ENCODE results near the gene ANKRD65.
"Not testable (repeated sequence)": the region's sequence is repeated elsewhere in the genome, so short reads cannot be mapped to it uniquely, and the experiment has no call there.

The ANKRD65 gene

DNA sequence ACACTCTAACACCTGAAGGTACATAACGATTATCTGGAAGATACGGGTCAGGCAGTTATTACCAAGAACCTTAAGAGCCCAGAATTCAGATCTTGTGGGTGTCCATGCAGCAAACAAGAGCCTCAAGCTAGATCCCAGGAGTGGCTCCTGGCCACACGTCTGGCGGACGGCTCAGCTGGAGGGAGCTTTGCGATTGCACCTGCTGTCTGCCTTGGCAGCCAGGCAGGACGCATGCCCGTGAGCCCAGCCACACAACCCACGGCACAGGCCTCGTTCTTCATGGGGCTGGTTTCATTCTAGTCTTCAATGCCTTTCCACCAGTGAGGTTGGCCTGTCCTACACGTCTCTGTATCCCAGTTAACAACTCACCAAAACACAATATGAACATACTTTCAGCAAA, 27.6 kb downstream of the ANKRD65 start:
- no peak for DNase-seq (ENCODE audit: low spot score)

- no peak for DNase-seq (ENCODE audit: low spot score)
These were observed 28.1 kb downstream of the ANKRD65 start for GRCh38 chr1:1393014-1393413.

- DNase-seq (ENCODE audit: low spot score): no peak
These were observed 29.9 kb downstream of the ANKRD65 start for GRCh38 chr1:1391225-1391624.

DNA sequence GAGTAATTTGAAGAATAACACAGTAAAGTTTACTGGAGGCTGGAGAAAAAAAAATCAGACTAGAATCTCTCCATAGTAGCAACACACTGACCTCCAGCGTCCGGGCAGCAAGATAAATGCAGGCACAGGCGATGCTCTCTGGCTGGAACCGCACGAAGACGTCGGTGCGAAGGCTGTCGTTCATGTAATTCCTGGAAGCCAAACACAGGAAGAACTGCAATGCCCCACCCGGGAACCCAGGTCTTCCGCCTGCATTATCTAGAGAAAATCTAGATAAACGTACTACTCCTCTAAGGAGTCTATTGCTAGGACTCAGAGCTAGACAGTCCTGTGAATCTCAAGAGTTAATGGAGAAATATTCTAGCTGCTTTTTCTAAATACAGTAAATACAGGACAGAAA, 30.4 kb downstream of the ANKRD65 start:
- no peak for DNase-seq (ENCODE audit: low spot score)

GRCh38 chr1:1388078-1388472, 33.0 kb downstream of the ANKRD65 start:
- no peak for DNase-seq (ENCODE audit: low spot score)

DNA sequence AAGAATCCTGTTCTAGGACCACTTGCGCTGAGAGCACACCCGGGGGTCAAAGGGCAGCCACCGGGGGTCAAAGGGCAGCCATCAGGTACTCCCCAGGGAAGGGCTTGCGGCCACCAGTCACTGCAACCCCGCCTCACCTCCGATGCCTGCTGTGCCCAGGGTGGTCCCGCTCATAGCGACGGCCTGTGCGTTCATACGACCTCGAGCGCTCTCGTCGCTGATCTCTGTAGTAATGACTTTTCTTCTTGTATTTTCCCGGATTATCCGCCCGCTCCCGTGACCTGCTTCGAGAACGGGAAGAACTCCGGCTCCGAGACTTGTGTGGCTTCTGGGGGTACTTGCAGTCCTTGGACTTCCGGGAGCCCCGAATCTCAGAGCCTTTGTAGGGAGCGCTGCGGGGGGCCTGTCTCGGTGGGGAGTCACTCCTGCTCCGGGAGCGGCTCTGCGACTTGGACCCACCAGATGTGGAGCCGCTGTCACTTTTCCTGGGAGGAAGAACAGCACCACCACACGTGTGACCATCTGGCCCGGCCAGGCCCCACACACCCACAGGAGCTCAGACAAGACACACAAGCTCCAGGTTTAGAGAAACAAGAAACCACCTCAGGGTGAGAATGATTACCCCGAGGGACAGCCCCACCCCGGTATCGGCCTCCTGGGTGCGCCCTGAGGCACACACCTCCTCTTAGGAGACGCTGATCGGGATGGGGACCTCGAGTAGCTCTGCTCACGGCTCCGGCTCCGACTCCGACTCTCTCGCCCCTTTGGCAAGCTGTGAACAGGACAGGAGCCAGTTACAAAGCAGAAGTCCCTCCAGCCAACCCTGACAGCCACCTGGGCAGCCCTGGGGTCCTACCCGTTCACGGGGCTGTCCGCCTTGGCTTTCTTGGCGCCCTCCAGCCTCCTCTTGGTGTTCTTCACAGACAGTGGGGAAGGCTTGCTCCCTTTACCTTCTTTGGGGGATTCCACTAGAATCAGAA, 33.7 kb downstream of the ANKRD65 start:
- no peak for DNase-seq (ENCODE audit: low spot score)

GRCh38 chr1:1385931-1386330, 35.1 kb downstream of the ANKRD65 start:
- no peak for DNase-seq (ENCODE audit: low spot score)

GRCh38 chr1:1385339-1385738, 35.7 kb downstream of the ANKRD65 start:
- DNase-seq (ENCODE audit: low spot score): not testable (repeated sequence)

- DNase-seq (ENCODE audit: low spot score): no peak
These were observed 39.8 kb downstream of the ANKRD65 start for GRCh38 chr1:1381294-1381693.

DNA sequence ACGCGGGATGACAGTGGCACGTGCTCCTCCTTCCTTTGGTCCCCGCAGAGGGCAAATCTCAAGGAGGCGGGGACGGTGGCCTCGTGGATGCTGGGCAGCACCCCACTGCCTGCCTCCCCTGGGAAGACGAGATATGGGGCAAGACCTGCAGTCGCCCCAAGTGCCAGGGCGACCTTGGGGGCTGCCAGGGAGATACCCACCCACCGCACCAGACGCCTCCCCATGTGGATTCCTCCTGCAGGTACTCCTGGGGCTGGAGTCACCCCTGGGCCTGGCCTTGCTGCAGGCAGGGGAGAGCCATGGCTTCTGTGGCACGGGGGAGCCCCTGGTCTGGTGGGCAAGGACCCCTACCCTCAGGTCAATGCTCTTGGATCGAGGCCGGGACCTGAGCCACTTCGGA, 40.2 kb downstream of the ANKRD65 start:
- no peak for DNase-seq (ENCODE audit: low spot score)

GRCh38 chr1:1377540-1378205, 43.4 kb downstream of the ANKRD65 start:
- DNase-seq (ENCODE audit: low spot score): no peak

DNA sequence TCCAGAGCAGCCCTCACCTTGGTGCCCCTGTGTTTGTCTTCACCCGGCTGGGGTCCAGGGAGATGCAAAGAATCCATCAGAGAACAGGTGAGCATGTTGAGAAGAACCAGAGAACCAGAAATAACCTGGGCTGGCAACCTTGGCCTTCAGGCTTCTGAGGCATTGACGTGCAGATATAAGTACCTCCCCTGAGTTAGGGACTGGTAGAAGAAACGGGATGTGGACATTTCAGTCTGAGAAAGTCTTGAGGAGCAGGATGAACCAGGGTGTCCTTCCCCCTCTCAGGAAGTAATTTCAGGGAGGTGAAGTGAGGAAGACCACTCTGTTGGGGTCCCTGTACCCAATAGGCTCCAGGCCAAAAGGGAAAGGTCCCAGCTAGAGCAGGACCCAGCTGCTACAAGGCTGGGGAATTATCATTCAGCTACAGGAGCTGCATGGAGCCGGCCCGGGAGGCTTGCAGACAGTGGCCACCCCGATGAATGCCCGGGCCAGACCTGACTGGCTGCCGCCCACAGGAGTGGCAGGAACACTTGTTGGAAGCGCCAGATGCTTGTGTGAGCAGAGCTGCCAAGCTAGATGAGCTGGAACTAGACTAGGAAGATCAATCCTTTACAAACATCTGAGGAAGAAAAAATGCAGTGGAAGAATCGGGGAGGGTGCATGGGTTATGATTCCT, 44.4 kb downstream of the ANKRD65 start:
- no peak for DNase-seq (ENCODE audit: low spot score)

- peak; percentile 99 for DNase-seq (ENCODE audit: low spot score)
These were observed 46.0 kb downstream of the ANKRD65 start, which contains the start of gene AURKAIP1 for GRCh38 chr1:1374929-1375662. Gene AURKAIP1 (minus strand): TSS chr1:1375207. CDS start chr1:1374756, 451 bp downstream.

- no peak for DNase-seq (ENCODE audit: low spot score)
These were observed 46.5 kb downstream of the ANKRD65 start for GRCh38 chr1:1374589-1374928.

- no peak for DNase-seq (ENCODE audit: low spot score)
These were observed 47.1 kb downstream of the ANKRD65 start for GRCh38 chr1:1373815-1374588.

GRCh38 chr1:1373051-1373814, 47.8 kb downstream of the ANKRD65 start:
- no peak for DNase-seq (ENCODE audit: low spot score)

DNA sequence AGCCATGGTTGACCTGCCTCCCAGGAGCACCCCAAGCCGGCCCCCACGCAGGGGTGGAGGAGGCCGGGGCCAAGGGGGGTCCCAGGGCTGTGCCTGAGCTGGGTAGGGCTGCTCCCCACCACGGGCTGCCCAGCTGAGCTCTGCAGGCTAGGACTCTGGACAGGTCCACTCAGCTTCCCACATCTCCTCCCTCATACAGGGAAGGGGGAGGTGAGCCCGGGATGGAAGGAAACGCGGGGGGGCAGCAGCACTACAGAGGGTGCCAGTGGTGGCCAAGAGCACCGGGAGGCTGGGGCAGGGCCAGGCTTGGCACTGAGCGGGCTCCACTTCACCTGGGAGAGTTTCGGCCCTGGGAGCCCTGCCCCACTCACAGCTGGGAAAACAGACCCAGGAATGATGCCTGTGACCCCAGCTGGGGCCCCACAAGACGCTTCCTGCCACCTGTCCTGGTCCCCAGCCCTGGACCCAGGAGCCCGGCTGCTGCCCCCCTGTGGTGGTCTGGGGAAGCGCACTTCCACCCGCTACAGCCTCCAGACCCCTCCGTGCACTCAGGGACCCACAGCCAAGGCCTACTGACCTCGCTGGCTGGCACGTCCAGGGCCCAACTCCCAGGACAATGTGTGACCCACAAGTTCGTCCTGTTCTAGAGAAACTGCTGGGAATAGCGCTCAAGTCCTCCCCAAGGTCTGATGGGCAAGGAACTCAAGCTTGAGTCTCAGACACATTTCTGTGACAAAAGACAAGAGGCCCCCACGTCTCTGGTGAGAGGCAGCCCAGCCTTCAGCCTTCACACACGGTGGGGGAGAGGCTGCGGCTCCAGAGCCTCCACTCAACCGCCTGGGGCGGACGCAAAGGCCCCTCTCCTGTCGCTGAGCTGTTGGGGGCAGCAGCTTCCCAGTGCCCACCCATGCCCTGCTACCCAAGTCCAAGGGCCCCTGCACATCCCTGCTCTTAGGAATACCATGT, 49.0 kb downstream of the ANKRD65 start:
- peak; percentile 75 for DNase-seq (ENCODE audit: low spot score)

GRCh38 chr1:1371364-1371745, 49.7 kb downstream of the ANKRD65 start:
- DNase-seq (ENCODE audit: low spot score): peak; percentile 27

GRCh38 chr1:1370771-1371300, 50.2 kb downstream of the ANKRD65 start:
- DNase-seq (ENCODE audit: low spot score): no peak

All from AG08395 (cell line).